ENCODE results near the gene GPSM1. TPM values are rescaled to one million over a fixed set of nuclear protein-coding genes. Genes with fewer than 3 reads are reported as not detected.

Gene GPSM1
- total RNA-seq, 4 donors from 2014 or later, result 10.0 to 14.9 (median 13.0) TPM

DNA sequence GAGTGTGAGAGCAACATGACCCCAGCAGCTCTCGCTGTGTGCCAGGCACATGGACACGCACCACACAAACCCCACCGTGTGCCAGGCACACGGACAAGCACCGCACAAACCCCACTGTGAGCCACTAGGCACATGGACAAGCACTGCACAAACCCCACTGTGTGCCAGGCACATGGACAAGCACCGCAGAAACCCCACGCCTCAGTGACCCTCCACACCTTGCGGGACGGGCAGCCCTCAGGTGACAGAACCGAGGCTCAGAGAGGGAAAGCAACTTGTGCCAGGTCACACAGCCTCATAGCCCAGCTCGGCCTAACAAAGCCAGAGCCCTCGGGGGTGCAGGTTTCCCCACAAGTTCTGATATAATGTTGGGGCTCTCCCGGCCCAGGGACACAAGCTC lies 2.0 kb upstream of the GPSM1 start:
- peak overlapping the region in 3 of 4 donors; percentile 83 to 87 (median 84) for H3K27ac ChIP-seq
- WGBS, 2 donors (ENCODE audit: low coverage in 1 of 2), result 89 to 93% methylated on average over 3 of the region's 13 CpGs

DNA sequence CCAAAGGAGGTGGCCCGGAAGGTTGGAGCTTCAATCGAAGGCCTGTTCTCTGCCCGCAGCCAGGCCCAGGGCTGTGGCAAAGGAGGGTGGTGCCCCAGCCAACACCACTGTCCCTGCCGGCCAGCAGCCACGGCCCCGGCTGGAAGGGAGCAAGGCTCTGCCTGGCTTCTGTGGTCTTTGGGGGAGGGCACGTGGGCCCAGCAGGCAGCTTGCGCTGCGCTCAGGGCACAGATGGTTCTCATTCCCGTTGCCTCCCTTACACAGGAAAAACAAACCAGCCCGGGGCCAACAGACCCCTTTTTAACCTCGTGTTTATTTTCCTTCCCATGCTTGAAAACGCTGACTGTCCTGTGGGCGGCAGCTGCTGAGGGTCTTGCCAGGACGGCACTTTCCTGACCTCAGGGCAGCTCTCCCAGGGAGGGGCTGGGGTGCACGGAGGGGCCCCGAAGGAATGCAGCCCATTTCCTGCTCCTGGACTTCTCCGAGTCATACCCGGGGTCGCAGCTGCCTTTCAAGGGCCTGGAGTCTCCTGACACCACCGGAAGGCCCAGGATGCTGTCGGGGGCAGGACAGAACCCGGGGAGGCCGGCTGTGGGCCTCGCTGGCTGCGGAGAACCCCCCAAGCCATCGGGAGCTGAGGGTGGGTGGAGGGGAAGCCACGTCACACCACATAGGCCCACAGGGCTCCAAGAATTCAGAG lies 1.1 kb upstream of the GPSM1 start:
- H3K36me3 ChIP-seq, result no peaks in the 10 kb centered on the region
- H3K27ac ChIP-seq, result peak overlapping the region in 3 of 4 donors; percentile 83 to 87 (median 84)
- no peaks in the 10 kb centered on the region for H3K9me3 ChIP-seq
- H3K27me3 ChIP-seq, result no peaks in the 10 kb centered on the region
- peak overlapping the region in 1 of 2 donors; percentile 86 for H3K4me3 ChIP-seq
- ATAC-seq, result no peak
- TF ChIP-seq POLR2A (IDR thresholded peaks at IDR 0.05), result no peak
- no peak for TF ChIP-seq EP300 (IDR thresholded peaks at IDR 0.05)
- TF ChIP-seq, protein P1, sequence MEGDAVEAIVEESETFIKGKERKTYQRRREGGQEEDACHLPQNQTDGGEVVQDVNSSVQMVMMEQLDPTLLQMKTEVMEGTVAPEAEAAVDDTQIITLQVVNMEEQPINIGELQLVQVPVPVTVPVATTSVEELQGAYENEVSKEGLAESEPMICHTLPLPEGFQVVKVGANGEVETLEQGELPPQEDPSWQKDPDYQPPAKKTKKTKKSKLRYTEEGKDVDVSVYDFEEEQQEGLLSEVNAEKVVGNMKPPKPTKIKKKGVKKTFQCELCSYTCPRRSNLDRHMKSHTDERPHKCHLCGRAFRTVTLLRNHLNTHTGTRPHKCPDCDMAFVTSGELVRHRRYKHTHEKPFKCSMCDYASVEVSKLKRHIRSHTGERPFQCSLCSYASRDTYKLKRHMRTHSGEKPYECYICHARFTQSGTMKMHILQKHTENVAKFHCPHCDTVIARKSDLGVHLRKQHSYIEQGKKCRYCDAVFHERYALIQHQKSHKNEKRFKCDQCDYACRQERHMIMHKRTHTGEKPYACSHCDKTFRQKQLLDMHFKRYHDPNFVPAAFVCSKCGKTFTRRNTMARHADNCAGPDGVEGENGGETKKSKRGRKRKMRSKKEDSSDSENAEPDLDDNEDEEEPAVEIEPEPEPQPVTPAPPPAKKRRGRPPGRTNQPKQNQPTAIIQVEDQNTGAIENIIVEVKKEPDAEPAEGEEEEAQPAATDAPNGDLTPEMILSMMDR (IDR thresholded peaks at IDR 0.05), result no peak
- TF ChIP-seq POLR2AphosphoS5 (IDR thresholded peaks at IDR 0.05), result no peak
- peaks cover 0 to 52% (median 26%) of the 10 kb centered on the region in 3 donors for H3K4me1 ChIP-seq
- no CpG with 5 or more reads among the region's 28 CpGs for WGBS, 2 donors (ENCODE audit: low coverage in 1 of 2)

More for the DNA sequence above, 2.0 kb upstream of the GPSM1 start:
- no peaks in the 10 kb centered on the region for H3K9me3 ChIP-seq
- no peak overlapping the region for H3K4me3 ChIP-seq
- TF ChIP-seq POLR2AphosphoS5 (IDR thresholded peaks at IDR 0.05) (no peak), POLR2A (IDR thresholded peaks at IDR 0.05) (no peak), EP300 (IDR thresholded peaks at IDR 0.05) (no peak)
- TF ChIP-seq, protein P1 (IDR thresholded peaks at IDR 0.05), result no peak
- no peaks in the 10 kb centered on the region for H3K27me3 ChIP-seq
- ATAC-seq, result no peak
- peaks cover 0 to 45% (median 26%) of the 10 kb centered on the region in 3 donors for H3K4me1 ChIP-seq
- no peaks in the 10 kb centered on the region for H3K36me3 ChIP-seq

DNA sequence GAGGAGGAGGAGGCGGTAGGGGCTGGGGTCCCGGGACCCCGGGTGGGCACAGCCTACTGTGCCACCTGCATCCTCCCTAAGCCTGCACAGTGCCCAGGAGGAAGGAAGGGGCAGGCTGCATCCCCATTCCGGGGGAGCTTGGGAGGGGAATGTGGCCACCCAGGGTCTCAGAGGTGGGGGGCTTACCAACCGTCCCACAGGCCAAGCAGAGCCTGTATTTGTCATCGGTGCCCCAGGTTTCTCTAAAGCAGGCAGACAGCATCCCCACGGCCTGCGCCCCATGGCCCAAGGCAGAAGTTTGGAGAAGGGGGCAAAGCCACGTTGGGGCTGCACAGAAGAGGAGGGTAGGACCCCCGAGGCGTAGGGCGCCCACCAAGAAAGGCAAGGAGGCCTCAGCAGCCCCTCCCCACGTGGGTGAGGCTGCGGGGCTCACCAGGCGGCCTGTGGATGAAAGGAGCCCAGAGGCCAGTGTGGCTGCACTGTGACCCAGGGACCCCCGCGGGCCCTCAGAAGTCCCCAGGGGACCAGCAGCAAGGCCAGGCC lies 507 bp upstream of the GPSM1 start:
- peak overlapping the region; percentile 60 to 86 for H3K4me3 ChIP-seq
- no peaks in the 10 kb centered on the region for H3K36me3 ChIP-seq
- WGBS, 2 donors (ENCODE audit: low coverage in 1 of 2), result 0 to 33% methylated on average over 2 to 3 of the region's 17 CpGs
- peak overlapping the region; percentile 2 to 87 (median 84) for H3K27ac ChIP-seq
- no peaks in the 10 kb centered on the region for H3K27me3 ChIP-seq
- H3K9me3 ChIP-seq, result no peaks in the 10 kb centered on the region
- peak; percentile 7 for ATAC-seq
- TF ChIP-seq, protein P1 (IDR thresholded peaks at IDR 0.05), result no peak
- no peak for TF ChIP-seq POLR2A (IDR thresholded peaks at IDR 0.05)
- no peak for TF ChIP-seq POLR2AphosphoS5 (IDR thresholded peaks at IDR 0.05)
- TF ChIP-seq EP300 (IDR thresholded peaks at IDR 0.05), result no peak
- H3K4me1 ChIP-seq, result peaks cover 0 to 52% (median 26%) of the 10 kb centered on the region in 3 donors

DNA sequence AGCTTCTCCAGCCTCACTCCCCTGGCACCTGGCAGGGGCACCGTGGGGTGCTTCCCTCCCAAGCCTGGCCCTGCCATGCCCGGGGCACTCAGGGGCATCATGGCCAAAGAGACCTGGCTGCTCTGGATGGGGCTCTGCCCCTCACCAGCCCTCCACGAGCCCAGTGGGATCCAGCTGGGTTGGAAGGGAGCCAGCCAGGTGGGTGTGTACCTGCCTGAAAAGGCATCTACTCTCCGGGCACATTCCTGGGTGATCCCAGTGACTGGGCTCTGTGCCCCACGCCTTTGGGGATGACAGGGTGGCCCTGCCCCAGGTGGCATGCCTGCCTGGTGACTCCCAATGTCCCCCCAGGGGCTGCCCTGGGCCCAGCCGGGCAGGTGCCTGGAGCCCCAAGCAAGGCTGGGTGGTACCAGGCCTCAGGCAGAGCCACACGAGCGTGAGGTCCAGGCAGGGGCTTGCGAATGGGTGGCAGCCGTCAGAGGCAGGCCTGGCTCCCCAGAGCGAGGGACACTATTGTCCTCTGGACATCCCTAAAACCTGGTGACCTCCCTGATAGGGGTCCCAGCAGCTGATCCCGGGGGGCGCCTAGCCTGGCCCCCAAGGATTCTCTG lies 777 bp downstream of the GPSM1 start:
- H3K27me3 ChIP-seq, result no peaks in the 10 kb centered on the region
- WGBS, 2 donors (ENCODE audit: low coverage in 1 of 2), result 0% methylated on average over 1 of the region's 13 CpGs; no CpG with 5 or more reads in 1 of the 2 donors
- no peaks in the 10 kb centered on the region for H3K9me3 ChIP-seq
- TF ChIP-seq, protein P1 (IDR thresholded peaks at IDR 0.05), result no peak
- TF ChIP-seq POLR2AphosphoS5 (IDR thresholded peaks at IDR 0.05), result no peak
- no peak for TF ChIP-seq EP300 (IDR thresholded peaks at IDR 0.05)
- TF ChIP-seq POLR2A (IDR thresholded peaks at IDR 0.05), result no peak
- H3K27ac ChIP-seq, result peak overlapping the region in 3 of 4 donors; percentile 83 to 87 (median 84)
- peak overlapping the region; percentile 60 to 86 for H3K4me3 ChIP-seq
- no peaks in the 10 kb centered on the region for H3K36me3 ChIP-seq
- H3K4me1 ChIP-seq, result peaks cover 0 to 52% (median 26%) of the 10 kb centered on the region in 3 donors
- peak; percentile 10 for ATAC-seq
